Head of caudate nucleus (tissue), 42 donors: ENCODE measurements around the gene CNTN6.

Source experiments
- DNase-seq, 42 donors: peaks; one replicate each; pipeline versions ENCODE4 v3.0.0 to v3.0.0-alpha.2; 2020 to 2021; ENCODE audit warnings: mixed read lengths in 7 of 42
- intact Hi-C: fragments of 100-400 bp; cut with DNase I; formaldehyde crosslinking; loops from one replicate; pipeline ENCODE4 v1.15.0; 2022

Gene CNTN6

DNA sequence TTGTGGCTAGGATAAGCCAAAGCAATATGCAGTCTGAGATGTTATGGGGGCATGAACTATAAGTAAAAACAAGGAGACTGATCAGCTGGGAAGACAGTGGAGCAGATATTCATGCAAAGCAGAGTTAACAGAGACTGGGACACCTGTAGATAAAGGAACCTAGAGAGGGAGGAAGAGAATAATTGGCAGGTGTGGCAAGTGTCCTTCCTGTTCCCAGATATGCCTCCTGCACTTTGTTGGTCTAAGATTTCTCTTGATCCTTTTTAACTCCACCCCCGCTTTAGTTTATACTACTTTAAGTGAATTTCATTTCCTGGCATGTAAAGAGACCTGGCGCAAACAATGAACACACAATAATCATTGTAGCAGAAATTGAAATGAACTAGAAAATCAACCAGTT, 169.4 kb downstream of the CNTN6 start:
- no peak for DNase-seq
- intact Hi-C loops = no loop called here

DNA sequence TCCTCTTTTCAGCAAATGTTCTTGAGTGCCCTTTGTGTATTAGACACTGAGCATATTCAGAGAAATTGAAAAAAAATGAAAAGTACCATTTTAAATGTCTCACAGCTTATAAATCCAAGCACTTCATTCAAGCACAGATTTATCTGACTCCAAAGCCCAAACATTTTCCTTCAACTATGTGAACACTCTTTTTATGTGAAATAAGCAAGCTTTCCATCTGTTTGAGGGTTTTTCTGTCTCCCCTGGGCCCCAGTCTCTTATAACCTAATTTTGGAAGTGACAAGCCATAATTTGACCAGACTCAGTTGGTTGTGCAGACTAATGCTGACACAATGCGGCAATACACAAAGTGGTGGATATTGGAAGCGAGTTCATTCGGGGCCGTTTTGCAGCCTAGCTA, 170.3 kb downstream of the CNTN6 start:
- intact Hi-C loops = no loop called here
- no peak for DNase-seq

DNA sequence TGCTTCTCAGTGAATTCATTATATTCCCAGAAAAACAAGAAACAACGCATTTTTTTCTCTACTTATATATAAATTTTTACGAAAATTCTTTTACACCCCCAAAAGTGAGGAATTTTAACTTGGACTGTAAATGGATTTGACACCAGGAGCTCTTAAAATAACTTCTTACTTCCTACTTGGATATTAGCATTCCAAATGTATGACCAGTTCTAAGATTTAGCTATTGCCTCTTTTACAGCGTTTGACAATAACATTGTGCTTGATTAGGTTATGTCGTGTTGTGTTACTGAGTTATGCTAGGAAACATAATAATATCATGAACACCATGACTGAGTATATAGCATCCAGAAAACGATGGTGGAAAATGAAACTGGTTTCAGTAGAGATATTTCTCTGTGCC, 177.0 kb downstream of the CNTN6 start:
- DNase-seq = no peak
- intact Hi-C loops = no loop called here

DNA sequence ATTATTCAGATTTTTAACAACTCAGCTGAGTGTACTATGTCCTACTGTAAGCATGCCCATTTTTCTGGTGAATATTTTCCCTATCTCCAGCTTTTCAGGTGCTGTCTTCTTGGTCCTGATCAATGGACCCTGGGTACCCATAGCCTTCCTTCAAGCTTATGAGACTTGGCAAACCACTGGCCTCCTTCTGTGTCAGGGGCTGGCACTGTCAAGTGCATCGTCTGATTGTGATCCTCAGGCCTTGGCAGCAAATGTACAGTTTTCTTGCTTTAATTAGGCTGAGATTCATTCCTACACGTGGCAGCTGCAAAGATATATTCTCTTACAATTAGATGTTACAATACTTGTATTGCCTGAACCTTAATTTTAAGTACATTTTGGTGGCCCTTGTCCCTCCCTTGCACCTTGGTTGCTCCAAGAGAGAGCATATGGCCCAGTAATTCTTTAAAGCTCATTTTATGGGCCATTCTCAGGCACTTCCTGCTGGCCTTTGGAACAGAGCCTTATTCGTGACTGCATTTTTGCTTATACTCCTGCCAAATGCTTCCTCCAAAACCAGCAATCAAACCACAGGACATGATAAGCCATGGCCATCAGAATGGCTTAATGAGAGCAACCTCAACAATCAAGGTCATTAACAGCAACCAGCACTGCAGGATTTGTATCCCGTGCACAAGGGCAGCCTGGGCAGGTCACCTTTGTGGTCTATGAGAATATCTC, 179.9 kb downstream of the CNTN6 start:
- DNase-seq = no peak
- intact Hi-C loops = no loop called here

DNA sequence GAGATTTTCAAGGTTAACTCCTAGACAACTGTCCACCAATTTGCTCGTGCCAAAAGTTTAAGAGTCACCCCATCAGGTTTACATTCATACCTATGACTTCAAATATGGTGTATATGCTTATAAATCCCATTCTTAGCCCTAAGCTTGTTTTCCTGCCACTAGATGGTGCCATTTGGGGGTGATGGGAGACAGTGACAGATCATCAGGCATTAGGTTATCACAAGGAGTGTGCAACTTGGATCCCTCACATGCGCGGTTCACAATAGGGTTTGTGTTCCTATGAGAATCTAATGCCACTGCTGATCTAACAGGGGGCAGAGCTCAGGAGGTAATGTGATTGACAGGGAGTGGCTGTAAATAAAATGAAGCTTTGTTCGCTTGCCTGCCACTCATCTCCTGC, 182.7 kb downstream of the CNTN6 start:
- peak in 21 of 42 donors; percentile 3 to 58 (median 19) for DNase-seq
- intact Hi-C loops = no loop called here

DNA sequence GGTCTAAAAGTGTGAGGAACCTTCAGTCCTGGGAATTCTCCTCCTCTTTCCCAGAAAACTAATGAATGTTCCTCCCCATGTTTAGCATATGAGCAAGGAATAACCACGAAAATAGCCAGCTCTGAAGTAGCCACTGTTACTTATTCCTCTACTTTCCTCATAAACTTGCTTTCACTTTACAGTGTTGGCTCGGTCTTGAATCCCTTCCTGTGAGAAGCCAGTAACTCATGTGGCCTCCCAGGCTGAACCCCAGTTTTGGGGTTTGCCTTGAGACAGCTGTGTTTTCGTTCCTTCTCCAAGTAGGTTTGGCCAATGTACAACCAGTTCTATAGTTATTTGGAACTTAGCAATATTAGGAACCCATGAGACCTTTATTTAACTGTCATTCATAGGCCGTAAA, 195.0 kb downstream of the CNTN6 start:
- no peak for DNase-seq
- intact Hi-C loops = no loop called here

DNA sequence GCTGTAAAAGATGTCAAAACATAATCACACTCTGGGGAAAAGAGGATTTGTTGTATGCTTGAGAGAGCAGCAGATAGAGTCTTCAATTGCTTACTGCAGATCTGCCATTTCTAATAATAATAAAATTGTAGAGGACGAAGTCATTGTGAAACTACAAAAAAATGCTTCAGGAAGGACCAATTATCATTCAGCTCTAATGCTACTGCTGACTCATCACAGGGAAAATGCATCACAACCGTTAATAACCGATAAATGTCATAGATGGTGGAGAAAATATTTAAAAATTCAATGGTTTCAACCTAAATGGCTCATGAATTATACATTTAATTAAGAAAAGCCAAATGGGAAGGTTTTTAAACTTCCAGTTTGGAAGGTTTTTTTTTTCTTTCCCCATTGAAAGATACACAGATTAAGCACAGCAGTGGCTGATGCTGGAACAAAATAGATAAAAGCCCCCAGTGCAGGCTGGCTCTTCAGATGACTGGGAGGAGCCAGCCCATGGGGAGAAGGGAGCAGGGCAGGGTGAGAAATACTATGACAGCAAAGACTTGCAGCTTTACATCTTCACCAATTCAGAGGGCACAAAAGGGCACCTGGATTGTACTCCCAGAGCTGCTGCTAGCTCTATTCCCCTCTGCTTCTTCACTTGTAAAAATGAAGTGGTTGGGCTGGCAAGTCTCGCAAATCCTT, 196.1 kb downstream of the CNTN6 start:
- no peak for DNase-seq
- intact Hi-C loops = no loop called here

DNA sequence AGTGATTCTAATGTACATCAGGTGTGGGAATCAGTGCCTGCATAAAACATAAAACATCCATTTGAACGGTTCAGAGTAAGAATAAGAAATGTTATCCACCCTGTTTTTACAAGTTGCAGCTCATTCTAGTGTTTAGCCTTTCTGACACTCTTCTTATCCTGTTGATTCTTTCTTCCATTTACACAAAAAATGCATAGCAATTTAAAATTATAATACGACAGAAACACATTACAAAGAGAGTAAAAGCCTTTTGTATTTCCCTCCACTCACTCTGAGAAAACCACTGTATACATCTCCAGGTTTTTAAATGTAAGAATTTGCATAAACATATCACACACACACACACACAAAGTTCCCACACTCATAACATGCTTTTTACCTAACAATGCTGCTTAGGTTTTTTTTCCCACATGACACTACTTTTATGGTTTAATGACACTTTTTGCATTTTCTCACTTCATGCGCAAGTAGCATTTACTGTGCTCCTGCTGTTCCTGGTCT, 199.8 kb downstream of the CNTN6 start:
- DNase-seq = no peak
- intact Hi-C loops = no loop called here

DNA sequence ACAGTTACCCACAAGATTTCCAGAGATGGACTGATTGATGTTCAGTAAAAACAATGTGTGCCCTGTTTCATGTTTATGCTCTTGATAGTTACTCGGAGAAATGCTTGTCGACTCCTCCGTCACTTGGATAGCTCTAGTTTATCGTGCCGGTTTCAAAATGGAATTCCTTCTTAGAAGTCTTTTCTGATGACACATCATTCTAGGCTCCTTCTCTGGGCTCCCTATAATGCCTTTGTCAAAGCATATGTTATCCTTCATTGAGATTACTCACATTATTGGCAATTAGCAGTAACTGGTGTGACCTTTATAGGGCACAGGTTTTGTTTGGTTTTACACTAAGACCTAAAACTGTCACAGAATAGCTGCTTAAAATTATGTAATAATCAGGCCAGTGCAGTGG, 201.8 kb downstream of the CNTN6 start:
- no peak for DNase-seq
- intact Hi-C loops = no loop called here

DNA sequence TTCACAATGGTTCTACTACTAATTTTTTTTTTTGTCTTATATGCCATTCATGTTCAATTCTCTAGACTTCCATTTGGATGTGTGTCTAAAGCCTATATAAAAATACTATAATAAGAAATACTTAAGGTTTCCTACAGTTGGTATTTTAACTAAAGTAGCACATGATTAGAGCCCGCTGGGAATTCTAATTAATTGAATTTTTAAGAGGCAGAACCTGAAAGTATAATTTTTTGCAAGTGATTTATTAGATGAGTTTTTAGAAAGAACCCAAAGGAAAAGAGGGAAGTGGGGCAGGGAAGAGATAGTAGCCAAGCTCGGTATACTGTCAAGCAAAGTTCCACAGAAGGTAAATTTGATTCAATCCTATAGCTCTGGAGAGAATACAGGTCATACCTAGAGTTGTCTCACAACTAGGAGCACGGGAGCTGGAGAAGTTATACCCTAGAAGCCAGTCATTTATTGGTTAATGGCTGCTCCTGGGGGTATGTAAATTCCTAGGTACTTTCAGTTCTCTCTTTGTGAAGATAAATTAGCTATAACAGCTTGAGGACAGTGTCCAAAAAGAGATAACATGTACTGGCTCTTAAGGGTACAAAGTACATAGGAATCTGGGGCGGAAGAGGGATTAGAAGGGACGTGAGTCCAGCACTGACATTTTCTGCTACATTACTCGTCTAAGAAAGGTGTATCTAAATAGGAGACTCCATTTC, 225.6 kb downstream of the CNTN6 start:
- intact Hi-C loops = no loop called here
- no peak for DNase-seq

DNA sequence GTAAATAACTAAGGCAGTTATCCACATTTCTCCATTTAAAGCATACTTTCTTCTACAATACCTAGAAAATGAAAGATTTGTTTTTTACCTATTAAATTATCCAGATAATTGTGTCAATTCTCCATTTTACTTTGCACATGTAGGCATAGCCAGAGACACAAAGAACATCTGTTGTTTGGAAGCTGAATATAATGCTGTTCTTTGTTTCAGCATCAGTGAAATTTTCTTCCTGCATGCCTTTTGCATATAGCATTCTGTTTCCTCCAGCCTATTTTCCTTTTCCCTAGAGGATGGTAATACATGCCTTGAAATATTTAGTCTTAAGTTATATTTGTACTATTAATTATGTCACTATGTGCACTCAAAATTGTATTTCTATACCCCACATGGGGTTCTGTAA, 233.7 kb downstream of the CNTN6 start:
- no peak for DNase-seq
- intact Hi-C loops = no loop called here

DNA sequence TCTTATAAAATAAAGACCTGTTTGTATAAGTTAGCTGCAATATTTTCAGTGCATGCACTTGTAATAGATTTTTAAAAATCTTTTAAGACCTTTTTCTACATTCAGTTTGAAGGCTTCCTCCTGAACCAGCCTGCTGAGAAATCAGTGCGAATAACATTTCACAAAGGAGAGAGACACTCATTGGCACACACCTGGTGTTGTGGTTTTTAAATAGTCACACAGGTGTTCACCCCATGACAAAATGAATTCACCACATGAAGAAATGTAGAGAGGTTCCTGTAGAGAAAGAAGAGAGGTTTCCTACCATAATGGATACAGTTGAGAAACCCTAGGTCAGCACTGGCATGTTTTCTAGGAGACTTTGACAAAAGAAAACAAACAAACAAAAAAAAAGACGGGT, 237.3 kb downstream of the CNTN6 start:
- DNase-seq = no peak
- intact Hi-C loops = no loop called here

DNA sequence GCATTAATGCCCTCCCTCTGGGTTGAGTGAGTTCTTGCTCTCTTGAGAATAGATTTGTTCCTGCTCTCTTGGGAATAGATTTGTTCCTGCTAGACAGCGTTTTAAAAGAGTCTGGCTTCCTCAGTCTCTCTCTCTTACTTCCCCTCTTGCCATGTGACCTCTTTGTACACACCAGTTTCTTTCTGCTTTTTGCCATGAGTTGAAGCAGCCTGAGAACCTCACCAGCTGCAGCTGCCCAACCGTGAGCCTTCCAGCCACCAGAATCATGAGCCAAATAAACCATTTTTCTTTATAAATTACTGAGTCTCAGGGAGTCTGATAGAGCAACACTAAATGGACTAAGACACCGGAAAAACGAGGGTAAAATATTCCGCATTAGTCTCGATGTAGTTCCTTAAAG, 253.6 kb downstream of the CNTN6 start:
- DNase-seq = no peak
- intact Hi-C loops = no loop called here

DNA sequence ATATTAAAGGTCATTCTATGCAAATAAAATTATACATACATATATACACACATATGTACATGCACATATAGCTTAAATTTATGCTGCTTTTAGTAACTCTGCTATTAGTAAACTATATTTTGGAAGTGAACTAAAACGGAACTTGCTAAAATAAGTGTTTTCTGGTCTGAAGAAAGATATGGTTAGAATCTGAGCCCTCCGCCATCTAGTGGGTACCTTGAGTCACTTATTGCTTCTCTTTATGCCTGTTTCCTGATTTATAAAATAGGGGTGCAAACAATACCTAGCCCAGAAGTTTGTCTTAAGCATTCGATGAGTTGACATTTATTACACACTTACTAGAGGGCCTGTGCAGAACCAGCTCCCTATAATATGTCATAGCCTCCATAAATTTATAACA, 255.7 kb downstream of the CNTN6 start:
- intact Hi-C loops = no loop called here
- no peak for DNase-seq

DNA sequence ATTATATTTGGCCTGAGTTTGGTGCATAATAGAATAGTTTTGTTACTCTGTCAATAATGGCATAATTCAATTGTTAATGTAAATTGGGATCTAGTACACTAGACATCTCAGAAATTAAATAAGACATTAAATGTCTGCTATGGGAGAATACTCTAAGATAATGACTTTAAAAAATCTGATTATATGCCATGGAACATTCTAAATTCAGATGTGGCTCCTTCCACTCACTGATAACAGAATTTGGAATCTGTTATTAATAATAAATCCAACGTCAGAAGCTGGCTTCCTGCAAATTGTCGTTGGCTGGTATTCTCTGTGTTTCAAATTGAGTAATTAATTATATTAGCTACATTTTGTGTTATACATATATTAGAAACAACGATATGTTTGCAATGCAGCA, 258.1 kb downstream of the CNTN6 start:
- no peak for DNase-seq
- intact Hi-C loops = no loop called here

DNA sequence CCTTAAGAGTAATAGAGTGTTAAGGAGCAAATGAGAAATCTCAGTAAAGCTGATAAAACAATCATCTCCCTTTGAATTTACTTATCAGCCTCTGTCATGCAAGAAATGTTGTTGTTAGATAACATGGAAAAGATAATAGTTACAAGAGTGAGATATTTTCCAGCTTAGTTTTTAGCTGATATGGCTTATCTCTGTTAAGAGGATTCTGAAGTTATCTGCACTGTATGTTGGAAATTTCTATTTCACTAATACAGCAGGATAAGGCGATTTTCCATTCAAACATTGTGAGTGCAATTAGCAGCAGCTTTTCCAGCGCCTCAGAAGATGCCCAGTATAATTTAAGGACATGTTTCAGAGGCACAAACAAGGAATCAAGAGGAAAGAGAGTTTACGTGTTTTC, 262.9 kb downstream of the CNTN6 start:
- no peak for DNase-seq

DNA sequence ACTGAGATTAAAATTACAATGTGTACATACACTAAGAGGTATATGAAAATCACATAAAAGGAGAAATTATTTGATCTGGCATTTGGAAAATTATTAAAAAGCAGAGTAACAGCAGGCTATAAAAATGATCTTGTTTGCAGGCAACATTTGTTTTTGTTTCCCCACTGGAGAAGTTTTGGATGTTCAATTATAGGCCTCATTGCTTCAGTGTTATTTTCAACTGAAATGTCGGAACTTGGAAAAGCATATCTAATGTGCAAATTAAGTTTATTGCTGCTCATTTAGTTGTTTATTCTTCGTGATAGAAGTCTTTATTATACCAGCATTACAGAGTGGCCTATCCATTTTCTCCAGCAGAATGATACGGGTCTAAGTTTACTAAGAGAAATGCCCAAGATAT, 263.3 kb downstream of the CNTN6 start:
- intact Hi-C loops = no loop called here
- DNase-seq = no peak

More for the DNA sequence above, 262.9 kb downstream of the CNTN6 start:
- intact Hi-C loops = no loop called here

DNA sequence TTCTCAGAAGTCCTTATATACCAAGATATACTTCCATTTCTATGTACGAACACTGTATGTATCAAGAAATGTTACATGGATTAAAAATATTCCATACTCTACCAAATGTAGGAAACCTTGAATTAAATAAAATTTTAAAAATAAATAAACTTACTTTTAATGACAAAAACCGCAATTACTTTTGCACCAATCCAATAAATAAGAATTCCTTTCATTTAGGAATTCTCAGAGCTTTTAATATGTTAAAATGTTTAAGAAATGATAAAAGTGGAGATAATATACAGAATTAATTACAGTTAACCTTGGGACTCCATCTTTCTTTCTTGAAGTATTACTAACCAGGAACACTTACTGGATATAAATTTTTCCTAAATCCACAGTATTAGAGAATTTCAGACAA, 272.7 kb downstream of the CNTN6 start:
- intact Hi-C loops = no loop called here
- DNase-seq = no peak

DNA sequence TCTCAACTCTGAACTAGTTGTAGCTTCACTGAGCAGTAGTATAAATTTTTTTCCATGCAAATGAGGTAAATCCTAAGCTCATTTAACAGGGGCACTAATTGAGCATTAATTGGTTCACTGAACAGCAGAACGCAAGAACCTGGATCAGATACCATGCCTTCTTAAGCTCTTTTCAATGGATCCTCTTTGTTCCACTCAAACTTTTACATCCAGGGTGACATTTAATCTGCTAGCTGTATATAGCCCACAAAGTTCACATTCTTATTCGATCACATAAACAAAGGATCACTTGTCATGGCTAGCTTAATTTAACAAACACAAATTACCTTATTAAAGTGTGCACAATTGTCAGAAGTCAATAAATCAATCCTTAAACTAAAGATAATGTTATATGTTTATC, 281.6 kb downstream of the CNTN6 start:
- intact Hi-C loops = no loop called here
- no peak for DNase-seq

DNA sequence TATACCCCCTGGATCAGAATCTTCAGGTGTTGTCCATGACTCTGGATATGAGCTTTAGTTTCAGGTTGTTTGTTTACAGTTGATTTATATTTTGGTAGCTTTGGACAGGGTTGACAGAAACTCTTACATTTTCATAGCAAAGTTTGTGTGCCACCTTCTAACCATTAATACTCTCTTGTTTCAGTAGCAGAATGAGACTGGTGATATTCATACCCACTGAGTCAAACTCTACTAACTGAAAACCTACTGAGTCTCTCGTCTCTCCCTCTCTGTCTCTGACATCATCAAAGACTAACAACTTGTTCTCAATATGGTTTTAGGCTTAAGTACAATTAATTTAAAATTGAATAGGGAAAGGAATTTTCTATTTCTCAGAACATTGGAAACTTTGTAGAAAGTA, 282.3 kb downstream of the CNTN6 start:
- no peak for DNase-seq
- intact Hi-C loops = no loop called here
